ENCODE data around the gene C3orf80.

GRCh38 chr3:160224256-160224655, 966 bp upstream of the C3orf80 start:
- no peak for TF ChIP-seq NFE2L2 (conservative IDR thresholded peaks at IDR 0.05; ENCODE audit: low read length)
- no peak for TF ChIP-seq CTCF (IDR thresholded peaks at IDR 0.05)
- TF ChIP-seq EP300 (IDR thresholded peaks at IDR 0.05): no peak
- TF ChIP-seq POLR2A (IDR thresholded peaks at IDR 0.05; ENCODE audit: low read length): no peak
- no peak for TF ChIP-seq CBX2 (IDR thresholded peaks at IDR 0.05; ENCODE audit: borderline replicate concordance, low read depth)
- TF ChIP-seq POLR2AphosphoS2 (conservative IDR thresholded peaks at IDR 0.05; ENCODE audit: low read length): no peak
- no peak for TF ChIP-seq JUN (IDR thresholded peaks at IDR 0.05)
- TF ChIP-seq SMC3 (IDR thresholded peaks at IDR 0.05): no peak
- TF ChIP-seq HMGXB4 (CRISPR knock-in tag; IDR thresholded peaks at IDR 0.05; ENCODE audit: borderline replicate concordance): no peak
- TF ChIP-seq MAX (IDR thresholded peaks at IDR 0.05): no peak
- TF ChIP-seq RAD21 (conservative IDR thresholded peaks at IDR 0.05 in 1 of 2, IDR thresholded peaks at IDR 0.05 in 1 of 2): no peak
- TF ChIP-seq JUNB (IDR thresholded peaks at IDR 0.05): no peak
- TF ChIP-seq ZNF302 (CRISPR knock-in tag; IDR thresholded peaks at IDR 0.05): no peak

Data from A549 (cell line).